Hematopoietic multipotent progenitor cell treated with erythropoietin and hydrocortisone succinate and interleukin-3 and kit ligand, for 4 days (in vitro differentiated cells): ENCODE measurements around the gene ZNF189.
A peak's percentile ranks its signal among the peaks of the same experiment; 100 is the strongest.
"Not testable (repeated sequence)": the region's sequence is repeated elsewhere in the genome, so short reads cannot be mapped to it uniquely, and the experiment has no call there.

Experiments used
- DNase-seq: peaks from one replicate; pipeline ENCODE4 v3.0.0-alpha.2; 2015

ZNF189 gene

GRCh38 chr9:101381118-101381517 is 17.5 kb upstream of the ZNF189 start:
- DNase-seq = no peak

GRCh38 chr9:101381833-101382342 is 16.8 kb upstream of the ZNF189 start:
- no peak for DNase-seq

GRCh38 chr9:101383361-101383760 is 15.3 kb upstream of the ZNF189 start:
- DNase-seq = no peak

GRCh38 chr9:101384873-101385536 is 13.6 kb upstream of the ZNF189 start, which contains the start of gene BAAT:
BAAT (minus strand) TSS chr9:101385006; CDS start chr9:101371404, 13,602 bp downstream.
- not testable (repeated sequence) for DNase-seq

- DNase-seq = peak; percentile 75
These were observed 10.7 kb upstream of the ZNF189 start for GRCh38 chr9:101387871-101388506.

GRCh38 chr9:101388507-101388993 is 10.1 kb upstream of the ZNF189 start:
- peak; percentile 32 for DNase-seq

GRCh38 chr9:101393135-101393534 is 5.5 kb upstream of the ZNF189 start:
- no peak for DNase-seq

- no peak for DNase-seq
These were observed 4.0 kb upstream of the ZNF189 start for GRCh38 chr9:101394687-101395086.

- no peak for DNase-seq
These were observed 944 bp upstream of the ZNF189 start for GRCh38 chr9:101397746-101398067.

- peak; percentile 36 for DNase-seq
These were observed 435 bp downstream of the ZNF189 start for GRCh38 chr9:101398930-101399642.

GRCh38 chr9:101399643-101399970 is 956 bp downstream of the ZNF189 start:
- DNase-seq = peak; percentile 42

GRCh38 chr9:101400120-101400519 is 1.5 kb downstream of the ZNF189 start:
- DNase-seq = no peak

GRCh38 chr9:101403516-101404285 is 5.0 kb downstream of the ZNF189 start:
- peak; percentile 38 for DNase-seq

GRCh38 chr9:101408374-101409078 is 9.9 kb downstream of the ZNF189 start:
- no peak for DNase-seq

- peak; percentile 22 for DNase-seq
These were observed 10.4 kb downstream of the ZNF189 start for GRCh38 chr9:101409079-101409477.

- DNase-seq = no peak
These were observed 16.2 kb downstream of the ZNF189 start for GRCh38 chr9:101414839-101415238.

- no peak for DNase-seq
These were observed 16.9 kb downstream of the ZNF189 start for GRCh38 chr9:101415578-101415977.

- no peak for DNase-seq
These were observed 18.7 kb downstream of the ZNF189 start for GRCh38 chr9:101417389-101417788.

- DNase-seq = no peak
These were observed 19.3 kb downstream of the ZNF189 start for GRCh38 chr9:101417977-101418376.

- DNase-seq = no peak
These were observed 20.1 kb downstream of the ZNF189 start for GRCh38 chr9:101418518-101419430.

GRCh38 chr9:101419863-101420262 is 21.2 kb downstream of the ZNF189 start:
- no peak for DNase-seq
